ENCODE data around the gene COLEC12. TPM values are rescaled to one million over a fixed set of nuclear protein-coding genes. Genes with fewer than 3 reads are reported as not detected.

COLEC12 gene
- total RNA-seq, 1 experiment from 2014 or later = not detected

DNA sequence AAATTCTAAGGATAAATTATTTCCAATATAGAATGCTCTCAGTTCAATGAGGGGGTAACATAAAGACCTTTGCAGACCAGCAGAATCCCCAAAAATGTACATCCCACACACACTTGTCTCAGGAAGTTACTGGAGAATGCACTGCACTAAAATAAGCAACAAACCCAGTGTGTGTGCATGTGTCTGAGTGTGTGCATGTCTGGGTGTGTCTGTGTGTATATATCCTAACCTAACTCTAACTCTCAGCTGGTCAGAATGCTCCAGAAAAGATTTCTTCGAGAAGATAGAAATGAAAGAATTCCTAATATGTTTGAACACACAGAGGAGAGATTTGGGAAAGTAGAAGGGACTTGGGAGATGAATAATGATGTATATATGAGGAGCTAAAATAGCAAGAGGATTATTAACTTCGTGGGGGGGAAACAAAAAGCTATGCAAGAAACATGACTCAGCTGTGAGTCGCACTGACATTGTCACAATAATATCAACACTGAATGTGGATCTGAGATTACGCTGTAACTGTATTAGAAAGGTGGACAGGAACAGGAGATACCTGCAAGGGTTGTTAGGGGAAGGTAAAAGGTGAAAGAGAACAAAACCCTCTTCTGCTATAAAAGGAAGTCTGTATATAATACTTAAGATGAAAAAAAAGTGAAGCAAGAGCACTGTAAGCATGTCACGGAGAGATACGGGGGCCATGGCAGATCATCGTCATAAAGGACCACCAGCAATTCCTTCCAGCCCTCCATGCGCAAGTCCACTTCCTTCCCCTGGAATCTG is 11.1 kb downstream of the COLEC12 start:
- POLR2A ChIA-PET = no interaction called here
- H3K4me2 ChIP-seq (ENCODE audit: low read length) = peak overlapping the region; percentile 11; the same call in 1 of the 2 replicates
- H2AFZ ChIP-seq (ENCODE audit: low read depth, low read length, poor library complexity, severe bottlenecking) = no peak overlapping the region
- H3K27ac ChIP-seq (ENCODE audit: low read depth, low read length) = no peak overlapping the region
- DNase-seq (ENCODE audit: low read depth, low spot score) = no peak
- H4K20me1 ChIP-seq (ENCODE audit: insufficient read depth) = no peaks in the 10 kb centered on the region
- H3K9me3 ChIP-seq (ENCODE audit: control insufficient read depth in 1 of 2, insufficient read depth in 1 of 2, low read depth in 1 of 2, low read length in 2 of 2) = no peaks in the 10 kb centered on the region
- RAD21 ChIA-PET (ENCODE audit: low non-redundant PET in 1 of 2, low total read pairs in 2 of 2, uncharacterized antibody in 2 of 2, unreplicated experiment in 2 of 2) = no interaction called here
- ATAC-seq = no peak
- H3K36me3 ChIP-seq (ENCODE audit: control insufficient read depth in 1 of 2, insufficient read depth in 2 of 2, low read length in 2 of 2) = no peaks in the 10 kb centered on the region
- BruUV-seq (replicated peaks) = no TSS peak
- intact Hi-C loops (cut with micrococcal nuclease) = no loop called here
- no peaks in the 10 kb centered on the region for H3K9me2 ChIP-seq (ENCODE audit: insufficient read depth)
- H3K79me2 ChIP-seq (ENCODE audit: insufficient read depth, low read length) = no peaks in the 10 kb centered on the region
- 0 out of 2 replicates have a peak, but pooled peaks cover 2% of the 10 kb centered on the region for H3K27me3 ChIP-seq (ENCODE audit: insufficient read depth, low read length)
- TF ChIP-seq, protein P1, sequence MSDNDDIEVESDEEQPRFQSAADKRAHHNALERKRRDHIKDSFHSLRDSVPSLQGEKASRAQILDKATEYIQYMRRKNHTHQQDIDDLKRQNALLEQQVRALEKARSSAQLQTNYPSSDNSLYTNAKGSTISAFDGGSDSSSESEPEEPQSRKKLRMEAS (IDR thresholded peaks at IDR 0.05) = no peak
- TF ChIP-seq POLR2AphosphoS5 (IDR thresholded peaks at IDR 0.05; ENCODE audit: low read depth, low read length) (no peak), RAD21 (IDR thresholded peaks at IDR 0.05; ENCODE audit: low read depth) (no peak), FOSL1 (IDR thresholded peaks at IDR 0.05; ENCODE audit: low read depth) (peak; percentile 40; the same call in 1 of the 2 replicates)
- CTCF ChIA-PET = interaction anchor here (1.4 to 1.9 kb wide), 2 partner anchors 12 to 13 kb away, joined by 3 to 6 read pairs; no protein-coding TSS in a partner anchor
- peaks cover 0 to 11% of the 10 kb centered on the region in 2 experiments; a peak in 2 of 4 replicates for H3K4me1 ChIP-seq (ENCODE audit: control insufficient read depth in 1 of 2, insufficient read depth in 2 of 2, low read length in 2 of 2)
- H3K9ac ChIP-seq (ENCODE audit: low read length) = no peak overlapping the region
- no peak overlapping the region for H3K4me3 ChIP-seq (replicated peaks in 1 of 2; ENCODE audit: low read depth in 1 of 2, low read length in 2 of 2)

DNA sequence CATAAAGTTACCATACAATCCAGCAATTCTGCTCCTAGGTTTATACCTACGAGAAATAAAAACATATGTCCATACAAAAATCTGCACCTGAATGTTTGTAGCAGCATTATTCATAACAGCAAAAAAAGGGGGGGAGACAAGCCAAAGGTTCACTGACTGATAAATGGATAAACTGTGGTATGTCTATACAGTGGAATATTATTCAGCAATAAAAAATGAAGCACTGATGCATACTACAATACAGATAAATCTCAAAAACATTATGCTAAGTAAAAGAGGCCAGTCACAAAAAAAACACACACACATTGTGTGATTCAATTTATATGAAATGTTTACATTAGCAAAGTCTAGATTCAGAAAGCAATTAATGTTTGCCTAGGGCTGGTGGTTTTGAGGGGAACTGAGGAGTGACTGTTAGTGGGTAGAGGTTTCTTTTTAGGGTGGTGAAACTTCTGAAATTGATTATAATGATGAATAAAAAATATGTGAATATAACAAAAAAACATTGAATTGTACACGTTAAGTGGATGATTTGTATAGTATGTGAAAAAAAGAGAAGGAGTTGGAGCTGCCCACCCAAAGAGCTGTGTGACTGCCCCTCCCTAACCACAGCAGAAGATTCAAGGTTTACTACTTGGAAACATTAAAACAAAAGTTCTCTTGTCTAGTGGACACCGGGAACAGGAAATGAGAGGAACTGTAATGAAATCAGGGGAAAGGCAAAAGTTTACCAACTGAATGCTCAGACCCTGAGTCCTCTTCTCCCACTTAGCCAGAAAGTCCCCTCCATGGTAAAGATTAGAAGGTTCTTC is 13.4 kb downstream of the COLEC12 start:
- TF ChIP-seq EZH2 (IDR thresholded peaks at IDR 0.05) (no peak), YY1 (IDR thresholded peaks at IDR 0.05; ENCODE audit: extremely low read depth, insufficient replicate concordance, low read depth, low read length) (no peak), CEBPB (IDR thresholded peaks at IDR 0.05; ENCODE audit: low read depth) (no peak), SP1 (IDR thresholded peaks at IDR 0.05; ENCODE audit: low read depth) (no peak), ZFX (IDR thresholded peaks at IDR 0.05) (no peak), RAD21 (IDR thresholded peaks at IDR 0.05; ENCODE audit: low read depth) (no peak), POLR2AphosphoS5 (IDR thresholded peaks at IDR 0.05; ENCODE audit: low read depth, low read length) (no peak), SIN3A (IDR thresholded peaks at IDR 0.05; ENCODE audit: low read depth) (no peak), SRF (IDR thresholded peaks at IDR 0.05; ENCODE audit: low read depth) (no peak)
- TF ChIP-seq, protein P2, sequence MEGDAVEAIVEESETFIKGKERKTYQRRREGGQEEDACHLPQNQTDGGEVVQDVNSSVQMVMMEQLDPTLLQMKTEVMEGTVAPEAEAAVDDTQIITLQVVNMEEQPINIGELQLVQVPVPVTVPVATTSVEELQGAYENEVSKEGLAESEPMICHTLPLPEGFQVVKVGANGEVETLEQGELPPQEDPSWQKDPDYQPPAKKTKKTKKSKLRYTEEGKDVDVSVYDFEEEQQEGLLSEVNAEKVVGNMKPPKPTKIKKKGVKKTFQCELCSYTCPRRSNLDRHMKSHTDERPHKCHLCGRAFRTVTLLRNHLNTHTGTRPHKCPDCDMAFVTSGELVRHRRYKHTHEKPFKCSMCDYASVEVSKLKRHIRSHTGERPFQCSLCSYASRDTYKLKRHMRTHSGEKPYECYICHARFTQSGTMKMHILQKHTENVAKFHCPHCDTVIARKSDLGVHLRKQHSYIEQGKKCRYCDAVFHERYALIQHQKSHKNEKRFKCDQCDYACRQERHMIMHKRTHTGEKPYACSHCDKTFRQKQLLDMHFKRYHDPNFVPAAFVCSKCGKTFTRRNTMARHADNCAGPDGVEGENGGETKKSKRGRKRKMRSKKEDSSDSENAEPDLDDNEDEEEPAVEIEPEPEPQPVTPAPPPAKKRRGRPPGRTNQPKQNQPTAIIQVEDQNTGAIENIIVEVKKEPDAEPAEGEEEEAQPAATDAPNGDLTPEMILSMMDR (IDR thresholded peaks at IDR 0.05 in 2 of 3, conservative IDR thresholded peaks at IDR 0.05 in 1 of 3; ENCODE audit: borderline replicate concordance in 1 of 3, insufficient read depth in 1 of 3, low read depth in 2 of 3, low read length in 2 of 3) = no peak
- TF ChIP-seq, protein P1 (IDR thresholded peaks at IDR 0.05) = no peak
- Histone ChIP-seq H3K9me2 (ENCODE audit: insufficient read depth) (no peaks in the 10 kb centered on the region), H2AFZ (ENCODE audit: low read depth, low read length, poor library complexity, severe bottlenecking) (no peak overlapping the region), H3K4me1 (ENCODE audit: control insufficient read depth in 1 of 2, insufficient read depth in 2 of 2, low read length in 2 of 2) (peaks cover 0 to 11% of the 10 kb centered on the region in 2 experiments; a peak in 2 of 4 replicates), H3K9ac (ENCODE audit: low read length) (no peak overlapping the region), H4K20me1 (ENCODE audit: insufficient read depth) (no peaks in the 10 kb centered on the region), H3K27ac (ENCODE audit: low read depth, low read length) (no peak overlapping the region), H3K36me3 (ENCODE audit: control insufficient read depth in 1 of 2, insufficient read depth in 2 of 2, low read length in 2 of 2) (no peaks in the 10 kb centered on the region), H3K4me2 (ENCODE audit: low read length) (no peak overlapping the region), H3K9me3 (ENCODE audit: control insufficient read depth in 1 of 2, insufficient read depth in 1 of 2, low read depth in 1 of 2, low read length in 2 of 2) (no peaks in the 10 kb centered on the region), H3K27me3 (ENCODE audit: insufficient read depth, low read length) (no peaks in the 10 kb centered on the region), H3K4me3 (replicated peaks in 1 of 2; ENCODE audit: low read depth in 1 of 2, low read length in 2 of 2) (no peak overlapping the region), H3K79me2 (ENCODE audit: insufficient read depth, low read length) (no peaks in the 10 kb centered on the region)
- ATAC-seq (no peak), DNase-seq (ENCODE audit: low read depth, low spot score) (no peak)
- no TSS peak for BruUV-seq (replicated peaks)
- ChIA-PET CTCF (interaction anchor here (0.7 kb wide), 1 partner anchor 10 kb away, joined by 3 read pairs; no protein-coding TSS in a partner anchor), POLR2A (no interaction called here), RAD21 (ENCODE audit: low non-redundant PET in 1 of 2, low total read pairs in 2 of 2, uncharacterized antibody in 2 of 2, unreplicated experiment in 2 of 2) (no interaction called here)
- intact Hi-C loops (cut with micrococcal nuclease) = no loop called here

Data from HCT116 (cell line).